DMS53 treated with DMSO at 0.1 percent for 48 hours (cell line): ENCODE results near the gene CD86.
"Not testable (repeated sequence)": the region's sequence is repeated elsewhere in the genome, so short reads cannot be mapped to it uniquely, and the experiment has no call there.

Experiments
- DNase-seq: peaks from one replicate; lab custom pipeline; 2025; ENCODE audit not compliant: unreplicated experiment; lab: John Stamatoyannopoulos, UW

The CD86 gene, protein sequence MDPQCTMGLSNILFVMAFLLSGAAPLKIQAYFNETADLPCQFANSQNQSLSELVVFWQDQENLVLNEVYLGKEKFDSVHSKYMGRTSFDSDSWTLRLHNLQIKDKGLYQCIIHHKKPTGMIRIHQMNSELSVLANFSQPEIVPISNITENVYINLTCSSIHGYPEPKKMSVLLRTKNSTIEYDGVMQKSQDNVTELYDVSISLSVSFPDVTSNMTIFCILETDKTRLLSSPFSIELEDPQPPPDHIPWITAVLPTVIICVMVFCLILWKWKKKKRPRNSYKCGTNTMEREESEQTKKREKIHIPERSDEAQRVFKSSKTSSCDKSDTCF

DNA sequence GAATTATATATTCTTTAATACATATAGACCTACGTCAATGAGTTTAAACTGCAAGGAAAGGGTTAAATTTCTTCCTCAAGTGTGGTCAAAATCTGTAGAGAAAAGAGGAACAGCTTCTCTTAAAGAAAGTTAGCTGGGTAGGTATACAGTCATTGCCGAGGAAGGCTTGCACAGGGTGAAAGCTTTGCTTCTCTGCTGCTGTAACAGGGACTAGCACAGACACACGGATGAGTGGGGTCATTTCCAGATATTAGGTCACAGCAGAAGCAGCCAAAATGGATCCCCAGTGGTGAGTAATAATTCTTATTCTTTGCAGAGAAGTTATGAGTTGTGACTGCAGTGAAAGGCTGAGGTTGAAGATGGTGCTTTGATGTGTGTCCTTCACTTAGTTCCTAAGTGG is at the start of gene CD86:
Gene CD86 (plus strand): TSS at position 148 of the 400 bp plus-strand sequence. CDS start 128 bp downstream, at position 276.
- DNase-seq = no peak

DNA sequence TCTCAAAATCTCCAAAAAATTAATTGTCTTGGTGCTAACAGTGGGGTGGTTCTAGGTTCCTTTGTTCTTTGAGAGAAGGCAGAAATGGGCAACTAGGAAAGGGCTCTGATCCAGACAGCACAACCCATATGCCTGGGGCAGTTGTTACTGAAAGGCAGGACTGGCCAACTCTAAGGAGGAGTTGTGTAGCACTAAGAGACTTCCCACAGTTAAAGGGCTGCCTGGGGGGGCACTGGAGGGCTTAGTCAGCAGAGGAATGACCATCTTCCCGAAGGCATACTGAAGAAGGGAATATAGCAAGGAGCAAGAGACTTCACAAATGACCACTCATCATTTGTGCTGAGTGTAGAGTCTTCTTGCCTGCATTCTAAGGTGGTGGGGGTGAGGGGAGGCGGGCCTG is 48.9 kb upstream of the CD86 start:
- DNase-seq = no peak

DNA sequence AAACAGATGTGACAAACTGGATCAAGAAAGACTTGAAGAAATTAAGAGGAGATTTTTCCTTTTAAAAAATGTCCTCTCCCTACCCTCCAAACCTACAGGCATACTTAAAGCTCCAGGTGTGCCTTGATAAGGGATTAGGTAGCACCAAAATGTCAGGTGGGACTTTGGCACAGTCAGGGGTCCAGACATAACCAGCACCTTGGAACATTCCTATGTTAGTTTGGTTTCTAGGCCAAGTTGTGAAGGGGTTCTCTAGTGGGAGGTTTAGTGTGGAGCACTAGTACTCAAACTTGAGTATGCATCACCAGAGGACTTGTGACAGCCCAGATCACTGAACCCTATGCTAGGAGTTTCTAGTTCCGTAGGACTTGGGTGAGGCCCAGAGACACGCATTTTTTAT is 47.0 kb upstream of the CD86 start:
- no peak for DNase-seq

DNA sequence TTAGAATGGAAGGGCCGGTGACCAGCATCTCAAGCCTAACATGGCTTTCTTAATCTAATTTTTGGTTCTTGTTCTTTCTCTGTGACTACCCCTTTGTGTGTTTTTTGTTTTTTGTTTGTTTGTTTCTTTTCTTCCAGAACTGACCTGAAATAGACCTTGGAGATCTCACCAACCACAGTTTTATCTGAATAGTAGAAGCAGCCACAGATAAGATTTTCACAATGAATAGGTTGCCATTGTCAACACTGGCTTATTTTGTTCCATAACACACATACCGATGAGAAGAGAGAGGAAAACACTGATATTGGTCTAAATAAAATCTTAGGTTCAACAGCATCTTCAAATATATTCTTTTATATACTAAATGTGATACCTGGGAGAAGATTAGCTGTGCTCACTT is 44.7 kb upstream of the CD86 start:
- no peak for DNase-seq

DNA sequence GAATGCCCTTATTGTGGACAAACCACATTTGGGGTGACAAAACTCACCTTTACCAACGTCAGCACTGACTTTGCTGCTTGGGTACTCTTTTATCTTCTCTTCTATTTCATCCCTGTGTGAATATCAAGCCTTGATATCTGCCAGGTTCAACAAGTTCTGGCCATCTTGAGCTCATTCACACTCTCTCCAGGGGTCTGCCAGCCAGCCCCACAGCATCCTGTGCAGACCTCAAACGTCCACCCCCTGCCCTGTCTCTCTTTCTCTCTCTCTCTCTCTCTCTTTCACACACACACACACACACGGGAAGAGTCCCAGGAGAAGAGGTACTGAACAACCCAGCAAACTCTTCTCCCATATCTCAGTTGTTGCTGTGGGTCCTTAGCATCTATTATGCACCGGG is 43.8 kb upstream of the CD86 start:
- no peak for DNase-seq

DNA sequence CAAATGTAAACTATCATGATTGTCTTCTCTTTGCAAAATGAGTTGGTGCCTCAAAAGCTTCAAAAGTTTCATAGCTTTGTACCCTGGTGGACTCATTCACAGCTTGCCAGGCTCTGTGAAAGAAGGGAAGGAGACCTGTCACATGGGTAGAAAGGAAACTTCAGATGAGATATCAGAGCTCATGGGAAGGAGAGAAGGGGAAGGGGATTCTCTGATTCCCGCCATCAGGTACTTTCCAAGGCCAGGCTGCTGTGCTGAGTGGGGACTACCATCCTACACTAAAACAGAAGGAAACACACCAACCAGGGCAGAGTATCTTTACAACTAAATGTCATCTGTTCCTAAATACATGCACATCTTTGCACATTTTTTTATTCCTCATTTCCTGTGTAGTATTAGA is 42.3 kb upstream of the CD86 start:
- DNase-seq = no peak

DNA sequence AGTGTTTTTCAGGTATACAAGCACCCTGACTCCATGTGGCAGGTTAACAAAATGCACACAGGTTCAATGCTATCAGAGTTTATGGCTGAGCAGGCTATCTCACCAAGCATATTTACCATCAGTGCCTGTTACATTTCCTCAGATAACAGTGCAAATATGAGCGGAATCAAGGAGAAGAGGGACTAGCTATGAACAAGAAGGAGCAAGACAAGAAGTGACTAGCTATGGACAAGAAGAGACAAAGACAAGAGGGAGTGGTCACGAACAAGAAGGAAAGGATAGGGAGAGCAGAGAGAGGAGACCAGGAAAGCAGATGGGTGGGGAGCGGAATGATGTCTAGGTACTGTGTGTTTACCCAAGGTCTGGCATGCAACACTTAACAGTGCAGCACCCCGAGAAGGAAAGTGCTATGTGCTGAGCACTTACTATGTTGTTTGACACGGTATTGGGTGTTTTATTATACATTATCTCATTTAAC is 41.7 kb upstream of the CD86 start:
- DNase-seq = no peak

DNA sequence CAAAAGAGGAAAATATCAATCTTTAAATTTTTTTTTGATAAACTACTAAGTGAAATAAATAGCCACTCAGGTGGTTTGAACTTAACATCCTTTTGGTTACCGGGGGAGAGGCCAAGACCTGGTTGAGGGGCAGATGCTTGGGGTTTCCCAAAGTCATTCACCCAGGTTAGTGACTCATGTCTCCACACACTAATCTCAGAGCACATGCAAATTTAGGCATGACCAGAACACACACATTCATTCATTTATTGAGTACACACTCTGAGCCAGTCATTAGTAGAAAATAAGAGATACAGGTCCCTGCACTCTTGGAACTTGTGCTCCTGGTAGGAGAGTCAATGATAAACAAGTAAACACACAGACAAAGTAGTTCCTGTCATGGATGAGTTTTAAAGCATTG is 40.4 kb upstream of the CD86 start:
- no peak for DNase-seq

DNA sequence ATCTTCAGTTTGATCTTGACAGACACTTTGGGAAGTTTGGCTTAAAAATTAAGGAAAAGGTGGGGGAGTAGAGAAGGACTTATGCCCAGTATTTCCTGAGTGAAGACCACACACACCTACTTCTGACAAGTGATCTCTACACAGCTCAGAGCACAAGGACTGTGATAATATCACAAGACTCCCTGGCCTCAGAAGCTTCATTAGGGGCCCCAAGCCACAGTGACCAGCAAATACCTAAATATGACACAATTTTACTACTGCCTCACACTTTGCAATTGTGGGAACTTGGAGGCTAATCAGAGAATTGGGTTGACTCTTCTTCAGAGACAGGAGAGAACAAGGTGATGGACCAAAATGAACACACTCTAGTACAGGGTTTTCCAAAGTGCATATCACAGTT is 35.7 kb upstream of the CD86 start:
- DNase-seq = no peak

DNA sequence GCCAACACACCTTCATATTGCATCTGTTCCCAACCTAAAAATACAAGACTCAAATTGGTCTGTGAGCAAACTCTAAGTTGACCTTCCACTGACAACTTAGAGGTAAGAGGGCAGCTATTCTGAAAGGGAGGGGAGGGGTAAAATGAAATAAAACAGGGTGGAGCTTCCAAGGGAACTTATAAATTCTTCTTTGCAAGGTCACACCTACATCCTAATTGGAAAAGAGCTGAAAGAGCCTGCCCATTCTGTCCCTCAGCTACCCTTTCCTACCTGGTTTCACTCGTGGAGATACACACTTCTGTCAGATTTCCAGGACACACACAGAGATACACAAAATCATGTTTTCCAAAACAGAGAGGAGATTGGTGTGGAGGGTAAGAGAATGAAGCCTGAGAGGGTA is 34.1 kb upstream of the CD86 start:
- no peak for DNase-seq

DNA sequence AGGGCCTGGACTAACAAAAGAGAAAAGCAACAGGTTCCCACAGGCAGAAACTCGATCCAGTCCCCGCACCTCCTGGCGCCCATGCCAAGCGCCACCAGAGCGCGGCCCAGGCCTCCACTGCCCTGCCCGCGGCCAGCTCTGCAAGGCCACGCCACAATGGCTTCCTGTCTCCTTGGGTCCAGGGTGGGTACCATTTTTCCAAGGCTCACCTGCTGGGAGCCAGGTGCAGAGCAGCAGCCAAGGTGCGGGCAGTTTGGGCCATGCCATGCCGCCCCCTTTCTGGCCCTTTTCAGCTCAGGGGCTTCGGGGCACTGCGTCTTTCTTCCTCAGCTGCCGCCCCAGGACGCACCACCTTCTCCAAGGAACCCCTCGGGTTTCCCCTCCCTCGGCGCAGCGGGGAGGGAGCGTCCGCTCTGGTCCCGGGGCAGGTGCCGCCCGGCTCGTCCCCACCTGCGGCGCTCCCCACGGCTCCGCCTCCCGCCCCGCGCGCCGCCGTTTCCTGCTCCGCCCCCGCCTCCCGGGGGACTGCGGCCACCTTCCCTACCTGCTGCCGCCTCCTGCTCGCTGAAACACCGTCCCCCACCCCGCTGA is 33.3 kb upstream of the CD86 start, which contains the start of gene ILDR1:
Gene ILDR1 (minus strand): TSS at position 437 of the 591 bp plus-strand sequence. CDS start 170 bp downstream, at position 267.
- peak; percentile 46 for DNase-seq

DNA sequence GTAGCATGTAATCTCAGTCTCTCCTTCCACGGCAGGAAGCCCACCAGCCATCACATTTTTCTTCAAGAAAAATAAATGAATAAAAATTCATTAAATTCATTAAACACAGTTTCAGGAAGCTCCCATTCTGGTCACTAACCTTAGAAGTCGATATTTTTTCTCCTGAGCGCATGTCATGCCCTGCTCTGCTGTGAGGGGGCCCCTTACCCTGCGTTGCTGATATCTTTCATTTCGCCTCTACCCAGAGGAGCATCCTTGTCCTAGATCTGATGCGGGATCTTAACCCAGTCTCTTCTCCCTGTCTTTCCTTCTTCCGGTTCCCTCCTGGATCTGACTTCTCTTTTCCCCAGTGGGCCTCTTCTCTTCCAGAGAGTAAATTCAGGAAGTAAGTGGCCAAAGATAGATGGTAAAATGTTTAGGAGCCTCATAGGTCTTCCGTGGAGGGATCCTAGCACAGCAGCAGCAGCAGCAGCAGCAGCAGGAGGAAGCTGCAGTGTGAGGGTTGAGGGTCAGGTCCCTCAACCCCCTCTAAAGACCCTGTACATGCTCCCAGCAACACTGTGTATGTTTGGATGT is 31.7 kb upstream of the CD86 start:
- DNase-seq = no peak

DNA sequence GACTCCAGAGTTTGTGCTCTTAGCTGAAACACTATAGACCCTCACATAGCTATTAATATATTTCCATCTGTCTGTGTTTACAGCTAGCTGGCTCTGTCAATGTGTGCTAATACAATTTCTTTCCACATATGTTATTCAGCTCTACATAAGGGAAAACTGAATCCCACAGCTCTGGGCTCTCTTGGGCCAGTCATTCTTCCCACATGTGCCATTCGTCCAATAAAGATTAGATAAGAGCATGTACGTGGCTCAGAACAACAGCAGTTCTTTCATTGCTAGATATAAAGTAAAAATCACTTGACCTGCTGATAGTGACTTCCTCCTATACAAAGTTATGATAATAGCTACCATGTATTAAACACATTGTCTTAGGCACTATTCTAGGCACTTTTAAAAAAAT is 30.4 kb upstream of the CD86 start:
- no peak for DNase-seq

DNA sequence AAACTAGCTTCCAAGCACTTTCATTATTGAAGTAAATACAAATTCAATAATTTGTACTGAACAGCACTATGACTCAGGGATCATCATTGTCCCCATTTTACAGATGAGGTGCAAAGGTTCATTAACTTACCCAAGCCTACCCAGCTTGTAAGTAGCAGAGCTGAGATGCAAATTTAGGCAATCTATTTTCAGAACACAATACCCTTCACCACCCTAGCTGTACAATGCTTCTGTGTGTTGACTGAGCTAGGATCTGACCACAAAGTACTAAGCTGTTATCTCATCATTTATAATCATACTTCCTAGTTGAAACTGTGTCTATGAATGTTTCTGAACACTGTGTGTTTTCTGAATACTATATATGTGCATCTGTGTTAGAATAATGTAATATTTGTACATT is 29.9 kb upstream of the CD86 start:
- no peak for DNase-seq

DNA sequence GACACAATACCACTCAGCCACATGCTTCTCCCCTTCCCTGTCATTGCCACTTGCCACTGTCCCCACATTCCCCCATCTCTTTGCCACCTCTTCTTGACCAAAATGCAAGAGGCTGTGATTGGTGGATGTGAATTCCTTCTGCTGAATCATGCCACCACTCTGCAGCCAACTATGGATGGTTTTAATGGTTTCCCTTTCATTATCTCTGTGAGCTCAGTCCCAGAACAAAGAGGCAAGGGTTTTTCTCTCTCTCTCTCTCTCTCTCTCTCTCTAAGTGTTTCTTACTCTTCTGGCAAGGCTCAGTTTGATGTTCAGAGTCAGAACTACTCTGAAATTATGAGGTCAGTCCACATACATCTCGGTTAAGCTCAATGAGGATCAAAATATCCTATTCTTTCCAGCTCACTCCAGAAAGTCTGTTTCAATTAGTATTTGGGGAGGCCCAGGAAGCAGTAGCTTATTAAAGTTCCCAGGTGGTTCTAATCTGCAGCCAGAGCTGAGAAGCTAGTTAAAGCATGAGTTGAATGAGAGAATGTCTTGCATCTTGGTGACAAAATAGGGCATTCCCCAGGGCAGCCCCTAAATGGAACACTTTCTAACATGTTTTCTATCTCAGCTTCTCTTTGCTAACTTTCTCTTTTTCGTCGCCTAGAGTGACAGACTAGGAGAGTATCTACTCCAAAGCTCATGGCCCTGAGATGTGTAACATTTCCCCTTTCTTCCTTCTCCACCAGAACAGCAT is 24.6 kb upstream of the CD86 start:
- no peak for DNase-seq

DNA sequence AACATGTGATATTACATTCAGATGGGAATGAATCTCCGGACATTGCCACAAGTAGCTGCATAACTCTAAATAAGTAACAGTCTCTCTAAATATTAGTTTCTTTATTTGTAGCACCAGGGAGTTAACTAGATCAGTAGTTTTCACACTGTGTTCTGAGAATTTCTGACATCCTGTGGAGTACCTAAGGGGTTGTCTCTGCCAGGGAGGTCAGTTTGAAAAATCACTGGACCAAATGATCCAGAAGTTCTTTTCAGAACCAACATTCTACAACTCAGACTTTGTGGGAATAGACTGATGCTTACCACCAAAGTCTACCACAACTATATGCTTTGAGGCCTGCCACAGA is 24.1 kb upstream of the CD86 start:
- DNase-seq = no peak

DNA sequence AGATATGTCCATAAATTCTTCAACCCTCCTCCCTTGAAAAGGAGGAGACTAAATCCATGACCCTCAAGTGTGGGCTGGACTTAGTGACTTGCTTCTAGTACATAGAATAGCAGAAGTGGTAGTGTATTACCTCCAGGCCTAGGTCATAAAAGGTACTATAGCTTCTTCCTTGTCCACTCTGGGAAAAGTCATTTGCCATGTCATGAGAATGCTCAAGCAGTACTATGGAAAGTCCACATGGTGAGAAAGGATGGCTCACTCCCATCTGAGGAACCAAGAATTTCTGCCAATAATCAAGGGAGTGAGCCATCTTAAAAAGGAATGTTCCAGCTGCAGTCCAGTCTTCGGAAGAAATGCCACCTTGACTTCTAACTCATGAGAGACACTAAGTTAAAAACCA is 22.6 kb upstream of the CD86 start:
- DNase-seq = no peak

DNA sequence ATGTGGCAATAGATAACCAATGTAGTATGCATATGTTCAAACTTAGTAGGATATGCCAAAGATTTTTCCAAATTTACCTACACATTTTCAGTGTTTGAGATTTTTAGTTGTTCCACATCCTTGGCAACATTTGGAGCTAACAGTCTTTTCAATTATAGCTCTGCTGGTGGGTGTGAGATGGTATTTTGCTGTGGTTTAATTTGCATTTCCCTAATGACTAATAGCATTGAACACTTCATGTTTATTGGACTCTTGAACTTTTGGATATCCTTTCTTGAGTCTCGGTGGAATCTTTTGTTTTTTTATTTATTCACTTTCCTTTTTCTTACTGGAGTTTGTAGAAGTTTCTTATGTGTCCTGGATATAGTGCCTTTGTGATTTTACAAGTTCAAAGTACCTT is 22.1 kb upstream of the CD86 start:
- DNase-seq = no peak

DNA sequence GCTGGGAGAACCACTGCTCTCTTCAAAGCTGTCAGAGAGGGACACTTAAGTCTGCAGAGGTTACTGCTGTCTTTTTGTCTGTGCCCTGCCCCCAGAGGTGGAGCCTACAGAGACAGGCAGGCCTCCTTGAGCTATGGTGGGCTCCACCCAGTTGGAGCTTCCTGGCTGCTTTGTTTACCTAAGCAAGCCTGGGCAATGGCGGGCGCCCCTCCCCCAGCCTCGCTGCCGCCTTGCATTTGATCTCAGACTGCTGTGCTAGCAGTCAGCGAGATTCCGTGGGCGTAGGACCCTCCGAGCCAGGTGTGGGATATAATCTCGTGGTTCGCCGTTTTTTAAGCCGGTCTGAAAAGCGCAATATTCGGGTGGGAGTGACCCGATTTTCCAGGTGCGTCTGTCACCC is 7.9 kb upstream of the CD86 start:
- DNase-seq = not testable (repeated sequence)

DNA sequence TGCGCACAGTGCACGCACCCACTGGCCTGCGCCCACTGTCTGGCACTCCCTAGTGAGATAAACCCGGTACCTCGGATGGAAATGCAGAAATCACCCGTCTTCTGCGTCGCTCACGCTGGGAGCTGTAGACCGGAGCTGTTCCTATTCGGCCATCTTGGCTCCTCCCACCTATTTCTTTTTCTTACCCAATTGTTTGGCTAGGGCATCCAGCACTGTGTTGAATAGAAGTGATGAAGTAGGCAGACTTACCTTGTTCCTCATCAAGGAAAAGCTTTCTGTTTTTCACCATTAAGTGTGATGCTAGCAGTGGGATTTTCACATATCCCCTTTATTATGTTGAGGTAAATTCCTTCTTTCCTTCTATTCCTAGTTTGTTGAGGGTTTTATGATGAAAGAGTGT is 7.4 kb upstream of the CD86 start:
- DNase-seq = peak; percentile 37

DNA sequence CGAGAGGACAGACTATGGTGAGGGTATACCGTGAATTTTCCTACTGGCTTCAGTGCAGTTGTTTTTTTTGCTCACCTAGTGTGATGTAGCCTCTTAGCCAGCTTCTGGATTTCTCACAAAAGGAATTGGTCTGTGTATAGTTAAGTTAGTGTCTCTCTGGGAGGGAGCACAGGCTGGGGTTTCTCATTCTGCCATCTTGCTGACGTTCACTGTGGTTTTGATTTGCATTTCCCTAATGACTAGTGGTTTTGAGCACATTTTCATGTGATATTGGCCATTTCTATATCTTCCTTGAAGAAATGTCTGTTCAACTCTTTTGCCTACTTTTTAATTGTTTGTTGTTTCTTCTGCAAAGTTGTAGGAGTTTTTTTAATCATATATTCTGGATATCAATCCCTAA is 2.2 kb upstream of the CD86 start:
- DNase-seq = no peak

DNA sequence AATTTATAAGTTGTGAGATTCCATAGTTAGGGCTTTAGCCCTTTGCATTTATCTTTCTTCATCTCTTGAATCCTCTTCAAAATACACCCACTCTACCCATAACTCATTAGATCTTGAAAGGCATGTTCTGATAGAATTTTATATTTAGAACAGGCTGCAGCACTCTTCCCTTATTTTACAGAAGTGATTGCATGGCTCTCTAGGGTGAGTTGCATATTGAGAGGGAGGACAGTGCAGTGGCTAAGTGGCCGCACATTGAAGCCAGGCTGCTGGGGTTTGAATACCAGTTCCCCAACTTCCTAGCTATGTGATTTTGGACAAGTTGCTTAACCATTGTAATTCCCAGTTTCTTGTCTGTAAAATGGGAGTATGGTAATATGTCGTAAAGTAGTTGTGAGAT is 2.5 kb downstream of the CD86 start:
- no peak for DNase-seq
